SK-N-SH treated with all-trans-retinoic acid at 6 μM for 48 hours (cell line): ENCODE data around the gene C20orf96.

Source experiments
- ATAC-seq: fragments of 200-7000 bp; cut with Tn5 transposase; 3 replicates; pipeline ENCODE4 v1.9.1; 2020; ENCODE audit warnings: mild to moderate bottlenecking, moderate library complexity
- ARNTL ChIP-seq: fragments of 450-650 bp; formaldehyde crosslinking; IDR thresholded peaks from 2 replicates; pipeline ENCODE4 v1.5.0; 2020; ENCODE audit warnings: low read depth, mild to moderate bottlenecking, moderate library complexity, borderline replicate concordance
- BACH2 ChIP-seq: fragments of 250-450 bp; sonication (Bioruptor Pico); IDR thresholded peaks from 2 replicates; pipeline ENCODE4 v1.9.0; 2021; ENCODE audit warnings: mild to moderate bottlenecking, borderline replicate concordance
- CREB5 ChIP-seq: fragments of 250-450 bp; sonication (Bioruptor Pico); IDR thresholded peaks from 2 replicates; pipeline ENCODE4 v1.5.1; 2020; ENCODE audit warnings: low read depth, mild to moderate bottlenecking, moderate library complexity
- CSDC2 ChIP-seq: fragments of 250-450 bp; sonication (Bioruptor Pico); IDR thresholded peaks from 2 replicates; pipeline ENCODE4 v1.5.0; 2020; ENCODE audit warnings: mild to moderate bottlenecking, moderate library complexity
- CSRNP3 ChIP-seq: fragments of 250-450 bp; sonication (Bioruptor Pico); IDR thresholded peaks from 2 replicates; pipeline ENCODE4 v1.5.1; 2021; ENCODE audit warnings: mild to moderate bottlenecking, moderate library complexity
- ESRRG ChIP-seq: fragments of 250-450 bp; sonication (Bioruptor Pico); IDR thresholded peaks from 2 replicates; pipeline ENCODE4 v1.6.1; 2021; ENCODE audit warnings: mild to moderate bottlenecking
- GLIS3 ChIP-seq: fragments of 250-450 bp; sonication (Bioruptor Pico); IDR thresholded peaks from 2 replicates; pipeline ENCODE4 v1.5.0; 2020; ENCODE audit warnings: mild to moderate bottlenecking, moderate library complexity
- ISL1 ChIP-seq: fragments of 250-450 bp; sonication (Bioruptor Pico); IDR thresholded peaks from 2 replicates; pipeline ENCODE4 v2.1.2; 2022; ENCODE audit warnings: mild to moderate bottlenecking, moderate library complexity
- OSR1 ChIP-seq: fragments of 250-450 bp; sonication (Bioruptor Pico); IDR thresholded peaks from 2 replicates; pipeline ENCODE4 v1.8.0; 2022; ENCODE audit warnings: moderate library complexity, mild to moderate bottlenecking, inconsistent platforms
- POU6F1 ChIP-seq: fragments of 250-450 bp; sonication (Bioruptor Pico); IDR thresholded peaks from 2 replicates; pipeline ENCODE4 v1.8.0; 2021; ENCODE audit warnings: low read depth, mild to moderate bottlenecking, moderate library complexity, borderline replicate concordance
- PPARA ChIP-seq: fragments of 250-450 bp; sonication (Bioruptor Pico); IDR thresholded peaks from 2 replicates; pipeline ENCODE4 v1.5.0; 2020; ENCODE audit warnings: mild to moderate bottlenecking, borderline replicate concordance
- RARB ChIP-seq: fragments of 250-450 bp; sonication (Bioruptor Pico); IDR thresholded peaks from 2 replicates; pipeline ENCODE4 v1.8.0; 2021; ENCODE audit warnings: mild to moderate bottlenecking, moderate library complexity
- SNAI2 ChIP-seq: fragments of 250-450 bp; sonication (Bioruptor Pico); IDR thresholded peaks from 2 replicates; pipeline ENCODE4 v1.5.0; 2020; ENCODE audit warnings: mild to moderate bottlenecking, moderate library complexity
- TCF4 ChIP-seq: fragments of 250-450 bp; sonication (Bioruptor Pico); IDR thresholded peaks from 2 replicates; pipeline ENCODE4 v1.8.0; 2021; ENCODE audit warnings: mild to moderate bottlenecking, moderate library complexity, borderline replicate concordance
- TOX ChIP-seq: fragments of 250-450 bp; sonication (Bioruptor Pico); IDR thresholded peaks from 2 replicates; pipeline ENCODE4 v1.8.0; 2021; ENCODE audit warnings: mild to moderate bottlenecking, moderate library complexity, borderline replicate concordance
- TSHZ2 ChIP-seq: fragments of 250-450 bp; sonication (Bioruptor Pico); IDR thresholded peaks from 2 replicates; pipeline ENCODE4 v1.5.0; 2020; ENCODE audit warnings: mild to moderate bottlenecking, moderate library complexity
- ZC3H10 ChIP-seq: fragments of 250-450 bp; sonication (Bioruptor Pico); IDR thresholded peaks from 2 replicates; pipeline ENCODE4 v1.5.1; 2021; ENCODE audit warnings: mild to moderate bottlenecking, moderate library complexity
- ZFP3 ChIP-seq: fragments of 250-450 bp; sonication (Bioruptor Pico); IDR thresholded peaks from 2 replicates; pipeline ENCODE4 v1.5.0; 2020; ENCODE audit warnings: mild to moderate bottlenecking, moderate library complexity
- ZFP30 ChIP-seq: fragments of 450-650 bp; formaldehyde crosslinking; IDR thresholded peaks from 2 replicates; pipeline ENCODE4 v1.5.0; 2022; ENCODE audit warnings: mild to moderate bottlenecking, moderate library complexity
- ZNF565 ChIP-seq: fragments of 450-650 bp; formaldehyde crosslinking; conservative IDR thresholded peaks from 2 replicates; pipeline ENCODE4 v1.5.0; 2020; ENCODE audit warnings: low read depth, mild to moderate bottlenecking, moderate library complexity
- ZNF70 ChIP-seq: fragments of 450-650 bp; formaldehyde crosslinking; IDR thresholded peaks from 2 replicates; pipeline ENCODE4 v1.5.0; 2020; ENCODE audit warnings: mild to moderate bottlenecking, moderate library complexity
- ZNF8 ChIP-seq: fragments of 450-650 bp; formaldehyde crosslinking; IDR thresholded peaks from 2 replicates; pipeline ENCODE4 v1.5.0; 2020; ENCODE audit warnings: mild to moderate bottlenecking, moderate library complexity

C20orf96 gene

GRCh38 chr20:297098-297924, 6.8 kb upstream of the C20orf96 start, which contains the start of gene ZCCHC3:
ZCCHC3 (plus strand) TSS chr20:297570; CDS start chr20:297587, 17 bp downstream.
- TF ChIP-seq RARB (CRISPR knock-in tag) (no peak), ESRRG (CRISPR knock-in tag) (no peak), CREB5 (CRISPR knock-in tag) (no peak), CSDC2 (CRISPR knock-in tag) (no peak), ZNF70 (CRISPR knock-in tag) (no peak), POU6F1 (no peak), TSHZ2 (CRISPR knock-in tag) (no peak), ZC3H10 (CRISPR knock-in tag) (no peak), TOX (CRISPR knock-in tag) (no peak), PPARA (CRISPR knock-in tag) (no peak), OSR1 (CRISPR knock-in tag) (no peak), ZNF565 (CRISPR knock-in tag) (no peak), TCF4 (CRISPR knock-in tag) (no peak), ARNTL (CRISPR knock-in tag) (no peak), ISL1 (CRISPR knock-in tag) (no peak), ZFP3 (CRISPR knock-in tag) (no peak), ZFP30 (CRISPR knock-in tag) (no peak), ZNF8 (CRISPR knock-in tag) (no peak), SNAI2 (CRISPR knock-in tag) (no peak), BACH2 (CRISPR knock-in tag) (no peak)
- TF ChIP-seq, all 23 proteins: peak for 0
- ATAC-seq, result peak; percentile 98

- TF ChIP-seq ZNF565 (CRISPR knock-in tag) (no peak), TSHZ2 (CRISPR knock-in tag) (no peak), GLIS3 (no peak), CSDC2 (CRISPR knock-in tag) (no peak), CREB5 (CRISPR knock-in tag) (no peak), ZC3H10 (CRISPR knock-in tag) (no peak), ISL1 (CRISPR knock-in tag) (no peak), PPARA (CRISPR knock-in tag) (no peak), CSRNP3 (CRISPR knock-in tag) (no peak), BACH2 (CRISPR knock-in tag) (no peak), ZNF70 (CRISPR knock-in tag) (no peak), ZFP3 (CRISPR knock-in tag) (no peak), RARB (CRISPR knock-in tag) (no peak), ZFP30 (CRISPR knock-in tag) (no peak)
- ATAC-seq, result no peak
Measured at GRCh38 chr20:295804-296203, 5.3 kb upstream of the C20orf96 start.
